Stimulated activated CD8-positive, alpha-beta memory T cell treated with anti-CD3 and anti-CD28 coated beads, Interleukin-4, amount 100 ng/mL, for 24 hours (primary cell): ENCODE data around the gene FNDC3A.

ENCODE experiments used
- DNase-seq: peaks from one replicate; pipeline ENCODE4 v3.0.0-alpha.2; 2020; ENCODE audit warnings: low read depth

The FNDC3A gene

DNA sequence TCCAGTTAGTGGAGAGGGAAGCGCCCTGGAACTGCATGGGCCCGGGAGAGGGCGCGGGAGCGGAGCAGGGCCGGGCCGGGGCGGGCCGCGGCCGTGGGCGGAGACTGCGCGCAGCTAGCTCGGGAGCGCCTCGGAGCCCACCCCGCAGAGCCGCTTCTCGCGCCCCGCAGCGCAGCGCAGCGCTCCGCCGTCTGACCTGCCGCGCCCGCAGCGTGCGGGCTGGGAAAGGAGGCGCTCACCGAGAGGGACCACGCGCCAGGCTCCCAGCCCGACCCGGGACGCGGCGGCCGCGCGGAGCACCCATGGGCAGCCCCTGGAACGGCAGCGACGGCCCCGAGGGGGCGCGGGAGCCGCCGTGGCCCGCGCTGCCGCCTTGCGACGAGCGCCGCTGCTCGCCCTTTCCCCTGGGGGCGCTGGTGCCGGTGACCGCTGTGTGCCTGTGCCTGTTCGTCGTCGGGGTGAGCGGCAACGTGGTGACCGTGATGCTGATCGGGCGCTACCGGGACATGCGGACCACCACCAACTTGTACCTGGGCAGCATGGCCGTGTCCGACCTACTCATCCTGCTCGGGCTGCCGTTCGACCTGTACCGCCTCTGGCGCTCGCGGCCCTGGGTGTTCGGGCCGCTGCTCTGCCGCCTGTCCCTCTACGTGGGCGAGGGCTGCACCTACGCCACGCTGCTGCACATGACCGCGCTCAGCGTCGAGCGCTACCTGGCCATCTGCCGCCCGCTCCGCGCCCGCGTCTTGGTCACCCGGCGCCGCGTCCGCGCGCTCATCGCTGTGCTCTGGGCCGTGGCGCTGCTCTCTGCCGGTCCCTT is 244.5 kb downstream of the FNDC3A start, which contains the start of gene MLNR:
Gene MLNR (plus strand): TSS at position 303 of the 820 bp plus-strand sequence. CDS start 0 bp downstream, at position 303.
- no peak for DNase-seq

DNA sequence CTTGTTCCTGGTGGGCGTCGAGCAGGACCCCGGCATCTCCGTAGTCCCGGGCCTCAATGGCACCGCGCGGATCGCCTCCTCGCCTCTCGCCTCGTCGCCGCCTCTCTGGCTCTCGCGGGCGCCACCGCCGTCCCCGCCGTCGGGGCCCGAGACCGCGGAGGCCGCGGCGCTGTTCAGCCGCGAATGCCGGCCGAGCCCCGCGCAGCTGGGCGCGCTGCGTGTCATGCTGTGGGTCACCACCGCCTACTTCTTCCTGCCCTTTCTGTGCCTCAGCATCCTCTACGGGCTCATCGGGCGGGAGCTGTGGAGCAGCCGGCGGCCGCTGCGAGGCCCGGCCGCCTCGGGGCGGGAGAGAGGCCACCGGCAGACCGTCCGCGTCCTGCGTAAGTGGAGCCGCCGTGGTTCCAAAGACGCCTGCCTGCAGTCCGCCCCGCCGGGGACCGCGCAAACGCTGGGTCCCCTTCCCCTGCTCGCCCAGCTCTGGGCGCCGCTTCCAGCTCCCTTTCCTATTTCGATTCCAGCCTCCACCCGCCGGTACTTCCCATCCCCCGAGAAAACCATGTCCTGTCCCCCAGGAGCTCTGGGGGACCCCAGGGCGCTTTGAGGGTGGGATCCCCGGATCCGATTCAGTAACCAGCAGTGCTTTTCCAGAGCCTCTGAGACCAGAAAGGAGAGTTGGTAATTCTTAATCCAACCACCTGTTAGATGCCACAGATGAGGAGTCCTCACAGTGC is 245.3 kb downstream of the FNDC3A start:
- DNase-seq = no peak

DNA sequence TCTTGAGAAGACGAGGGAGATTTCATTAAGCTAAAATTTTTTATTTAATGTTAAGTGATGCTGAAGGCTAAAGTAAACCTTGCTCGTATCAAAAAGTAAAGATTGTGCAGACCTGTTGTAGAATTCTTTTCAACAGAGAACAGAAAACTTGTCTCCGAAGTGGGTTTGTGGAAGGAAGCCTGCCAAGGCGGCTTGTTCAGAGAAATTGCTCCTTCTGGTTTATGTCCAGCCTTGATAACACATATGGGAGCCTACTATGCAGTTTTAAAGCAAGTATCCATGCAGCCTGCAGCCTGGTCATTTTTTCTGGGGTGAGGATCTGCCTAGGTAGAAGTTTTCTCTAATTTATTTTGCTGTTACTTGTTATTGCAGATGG is 245.9 kb downstream of the FNDC3A start:
- DNase-seq = no peak

DNA sequence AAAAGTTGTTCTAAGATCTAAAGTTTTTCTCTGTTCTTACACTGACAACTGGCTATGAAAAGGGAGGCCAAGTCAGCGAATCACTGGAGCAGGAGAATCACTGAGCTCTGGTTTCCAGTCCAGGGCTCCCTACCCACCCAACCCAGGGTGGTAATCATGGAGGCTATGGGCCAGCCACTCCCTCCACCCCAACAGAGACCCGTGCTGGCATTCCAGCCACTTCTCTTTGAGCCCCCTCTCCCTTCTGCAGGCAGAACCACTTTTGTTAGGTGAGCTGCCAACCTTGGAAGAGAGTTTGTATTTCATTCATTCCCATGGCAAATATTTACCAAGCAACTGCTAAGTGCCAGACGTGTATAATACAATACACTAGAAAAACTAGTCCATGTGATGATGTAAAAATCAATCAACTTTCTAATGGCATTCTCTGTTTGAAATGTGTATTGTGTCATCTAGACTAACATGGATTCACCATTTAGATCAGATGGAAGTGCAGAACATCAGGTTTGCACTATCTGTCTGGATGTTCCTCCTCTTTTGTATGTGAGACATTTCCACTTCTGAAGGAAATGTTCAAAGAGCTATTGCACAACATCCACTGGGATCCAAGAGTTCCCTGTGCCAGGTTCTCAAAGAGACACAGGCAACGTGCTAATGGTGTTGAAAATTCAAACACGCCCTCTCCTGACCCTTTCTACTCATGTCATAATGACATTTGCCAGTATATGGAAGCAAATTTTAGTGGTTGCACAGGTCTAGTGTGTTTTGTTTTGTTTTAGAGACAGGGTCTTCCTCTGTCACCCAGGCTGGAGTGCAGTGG is 249.7 kb downstream of the FNDC3A start:
- DNase-seq = no peak

DNA sequence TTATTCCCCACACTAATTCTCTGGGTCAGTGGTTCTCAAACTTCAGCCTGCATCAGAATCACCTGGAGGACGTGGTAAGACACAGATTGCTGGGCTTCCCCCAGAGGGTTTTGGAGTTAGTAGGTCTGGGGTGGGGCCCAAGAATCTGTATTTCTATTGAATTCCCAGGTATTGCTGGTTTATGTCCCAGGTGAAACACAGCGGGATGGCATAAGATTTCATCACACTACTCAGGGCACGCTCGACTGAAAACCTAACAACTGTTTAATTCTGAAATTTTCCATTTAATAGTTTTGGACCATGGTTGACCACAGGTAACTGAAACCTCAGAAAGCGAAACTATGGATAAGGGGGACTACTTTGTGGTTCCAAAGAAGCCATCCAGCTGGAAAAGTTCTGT is 250.9 kb downstream of the FNDC3A start:
- no peak for DNase-seq

DNA sequence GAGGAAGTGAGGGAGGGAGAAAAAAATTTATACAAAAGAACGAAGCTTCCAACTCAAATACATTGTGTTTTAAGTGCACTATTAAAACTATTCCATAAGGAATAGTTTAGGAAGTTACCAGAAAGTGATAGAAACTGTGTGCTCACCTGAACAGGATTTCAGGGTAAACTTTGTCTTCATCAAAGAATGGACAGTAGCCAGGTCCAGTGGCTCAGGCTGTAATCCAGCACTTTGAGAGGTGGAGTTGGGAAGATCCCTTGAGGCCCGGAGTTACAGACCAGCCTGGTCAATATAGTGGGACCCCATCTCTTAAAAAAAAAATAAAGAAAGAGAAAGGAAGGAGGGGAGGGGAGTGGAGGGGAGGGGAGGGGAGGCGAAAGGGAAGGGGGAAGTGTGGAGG is 259.0 kb downstream of the FNDC3A start:
- no peak for DNase-seq

DNA sequence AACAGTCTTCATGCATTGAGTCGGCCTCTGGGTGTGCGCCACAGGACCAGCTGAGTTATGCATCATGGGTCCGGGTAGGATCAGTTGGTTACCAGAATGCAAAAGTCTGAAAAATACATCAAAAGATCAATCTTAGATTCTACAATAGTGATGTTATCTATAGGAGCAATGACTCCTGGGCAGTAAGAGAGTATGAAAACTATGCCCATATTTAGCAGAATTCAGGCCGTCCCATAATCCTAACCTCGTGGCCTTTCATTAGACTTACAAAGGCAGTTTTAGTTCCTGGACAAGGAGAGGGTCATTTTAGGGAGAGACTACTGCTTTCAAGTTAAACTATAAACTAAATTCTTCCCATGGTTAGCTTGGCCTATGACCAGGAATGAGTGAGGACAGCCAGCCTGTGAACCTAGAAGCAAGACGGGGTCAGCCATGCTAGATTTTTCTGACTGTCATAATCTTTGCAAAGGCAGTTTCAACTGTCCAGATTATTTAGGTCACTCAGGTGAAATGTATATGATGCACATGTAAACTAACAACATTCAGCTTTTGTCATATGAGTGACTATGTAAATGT is 260.2 kb downstream of the FNDC3A start:
- DNase-seq = no peak

DNA sequence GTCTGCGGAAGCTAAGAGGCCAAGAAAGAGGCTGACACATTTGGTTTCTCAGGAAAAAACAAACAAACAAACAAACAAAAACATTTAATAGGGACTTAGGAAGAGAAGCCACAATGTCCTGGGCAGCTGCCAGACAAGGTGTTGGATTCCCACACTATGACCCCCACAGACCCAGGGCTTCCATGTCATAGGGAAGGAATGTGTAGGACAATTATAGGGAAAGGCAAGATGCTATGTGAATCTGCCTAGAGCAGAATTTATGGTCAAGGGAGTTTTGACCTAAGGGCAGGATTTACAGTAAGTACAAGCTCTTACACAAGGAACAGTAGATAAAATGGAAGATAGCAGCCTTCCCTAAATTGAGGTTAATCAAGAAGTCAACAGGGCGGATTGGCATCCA is 262.9 kb downstream of the FNDC3A start:
- DNase-seq = no peak

DNA sequence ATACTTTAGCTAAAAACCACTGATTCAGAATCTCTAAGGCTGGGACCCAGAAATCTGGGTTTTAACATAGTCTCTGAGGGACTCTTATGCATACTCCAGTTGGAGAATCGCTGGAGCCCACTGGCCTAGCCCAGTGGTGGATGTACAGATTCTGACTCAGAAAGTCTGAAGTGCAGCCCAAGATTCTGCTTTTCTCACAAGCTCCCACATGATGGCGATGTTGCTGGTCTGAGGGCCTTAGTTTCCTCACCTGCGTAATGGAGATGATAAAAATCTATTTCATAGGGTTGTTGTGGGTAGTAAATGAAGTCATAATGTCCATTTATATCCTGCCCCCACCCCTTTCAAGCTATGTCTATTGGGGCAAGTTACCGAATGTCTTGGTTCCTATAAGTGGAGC is 264.3 kb downstream of the FNDC3A start:
- no peak for DNase-seq

DNA sequence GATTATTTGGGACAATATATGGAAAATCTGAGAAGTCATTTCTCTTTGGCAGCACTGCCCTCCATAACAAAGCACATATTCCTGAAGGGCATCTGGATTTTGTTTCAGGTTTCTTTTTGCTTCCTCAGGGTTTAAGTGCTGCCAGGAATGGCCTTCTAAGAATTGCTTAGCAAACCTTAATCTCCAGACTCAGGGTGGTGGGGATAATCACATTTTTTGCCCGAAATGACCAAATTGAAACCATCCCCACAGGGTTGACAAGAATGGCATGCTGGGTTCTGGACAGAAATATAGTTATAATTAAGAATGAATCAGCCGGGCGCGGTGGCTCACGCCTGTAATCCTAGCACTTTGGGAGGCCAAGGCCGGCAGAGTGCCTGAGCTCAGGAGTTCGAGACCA is 265.6 kb downstream of the FNDC3A start:
- no peak for DNase-seq

DNA sequence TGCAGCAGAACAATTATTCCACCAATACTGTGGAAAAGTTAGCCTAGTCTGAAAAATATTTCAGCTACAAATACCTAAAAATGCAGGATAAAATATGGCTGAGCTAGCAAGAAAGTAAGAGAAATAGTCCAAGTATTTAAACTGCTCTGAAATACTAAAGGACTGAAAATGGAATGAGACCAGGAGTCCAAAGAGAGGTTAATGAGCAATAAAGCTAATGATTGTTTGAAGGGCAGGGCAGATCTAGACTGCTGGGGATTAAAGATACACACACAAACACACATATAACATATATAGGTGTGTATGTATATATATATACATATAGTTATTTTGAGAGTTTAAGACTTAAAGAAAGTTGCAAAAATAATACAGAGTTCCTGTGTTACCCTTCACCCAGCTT is 269.4 kb downstream of the FNDC3A start:
- DNase-seq = no peak

DNA sequence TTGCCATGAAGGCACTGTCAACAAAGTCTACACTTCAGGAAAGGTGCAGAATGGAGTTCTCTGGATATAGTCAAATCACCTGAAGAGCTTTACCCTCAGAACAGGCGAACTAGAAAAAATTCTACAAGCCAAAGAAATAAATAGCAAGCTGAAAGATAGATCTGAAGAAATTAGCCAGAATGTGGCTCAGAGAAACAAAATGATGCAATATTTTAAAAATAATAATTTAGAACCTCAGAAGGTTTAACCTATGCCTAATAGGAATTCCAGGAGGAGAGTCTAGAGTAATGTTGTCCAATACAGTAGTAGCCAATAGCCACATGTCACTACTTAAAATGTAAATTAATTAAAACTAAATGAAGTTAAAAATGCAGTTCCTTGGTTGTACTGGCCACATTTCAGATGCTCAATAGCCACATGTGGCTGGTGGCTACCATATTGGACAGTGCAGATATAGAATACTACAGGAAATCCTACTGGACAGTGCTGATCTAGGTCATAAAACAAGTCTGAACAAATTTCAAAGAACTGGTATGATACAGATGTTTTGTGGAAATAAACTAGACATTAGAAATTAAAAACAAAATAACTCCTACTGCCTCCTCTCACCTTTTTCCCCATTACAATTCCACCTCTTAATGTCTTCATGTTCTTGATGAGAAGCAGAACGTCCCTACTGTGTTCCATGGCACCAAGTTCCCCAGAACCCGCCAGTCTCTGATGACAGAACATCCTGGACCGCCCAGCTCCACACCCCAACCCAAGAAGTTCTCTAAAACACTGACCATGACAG is 271.3 kb downstream of the FNDC3A start:
- no peak for DNase-seq

DNA sequence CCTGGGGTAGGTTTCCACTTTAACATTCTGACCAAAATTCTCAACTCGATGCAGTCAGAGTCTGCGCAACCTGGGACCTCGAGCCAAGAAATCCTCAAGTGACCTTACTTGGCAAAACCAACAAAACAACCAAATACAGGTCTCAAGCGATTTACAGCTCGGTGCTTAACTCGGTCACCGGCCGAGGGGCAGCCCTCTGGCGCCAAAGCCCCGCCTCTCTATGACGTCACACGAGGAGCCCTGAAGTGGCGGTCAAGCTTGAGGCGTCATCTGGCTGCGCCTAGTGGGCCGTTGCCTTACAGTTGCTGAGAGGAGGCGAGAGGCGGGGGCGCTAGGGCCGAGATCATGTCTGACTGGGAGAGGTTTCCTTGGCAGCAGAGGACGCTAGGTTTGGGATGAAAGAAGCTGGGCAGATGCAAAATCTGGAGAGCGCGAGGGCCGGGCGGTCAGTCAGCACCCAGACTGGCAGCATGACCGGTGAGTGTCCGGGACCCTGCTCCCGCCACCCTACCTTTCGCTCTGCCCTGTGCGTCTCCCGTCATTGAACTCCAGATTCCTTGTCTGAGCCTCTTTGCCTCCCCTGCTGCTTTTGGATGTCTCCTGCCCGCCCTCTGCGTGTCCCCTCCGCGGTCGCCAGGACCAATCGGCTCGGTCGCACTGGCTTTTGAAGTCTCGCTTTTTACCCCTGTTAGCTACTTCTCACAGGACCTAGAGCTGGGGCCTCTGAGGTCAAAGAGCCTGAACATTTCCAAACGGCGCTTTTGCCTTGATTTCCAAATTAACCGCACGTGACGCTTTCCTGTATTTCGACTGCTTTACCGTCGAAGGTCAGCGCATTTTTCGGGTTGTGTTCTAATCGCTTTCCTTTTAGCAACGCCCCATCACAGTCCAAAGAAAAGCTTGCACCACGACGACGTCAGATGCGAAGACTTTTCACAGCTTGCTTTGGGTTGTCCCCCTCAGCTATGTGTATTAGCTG is 272.2 kb downstream of the FNDC3A start, which contains the start of gene CDADC1:
Gene CDADC1 (plus strand): TSS at position 283 of the 979 bp plus-strand sequence. CDS start 113 bp downstream, at position 396.
- DNase-seq = peak; percentile 94

DNA sequence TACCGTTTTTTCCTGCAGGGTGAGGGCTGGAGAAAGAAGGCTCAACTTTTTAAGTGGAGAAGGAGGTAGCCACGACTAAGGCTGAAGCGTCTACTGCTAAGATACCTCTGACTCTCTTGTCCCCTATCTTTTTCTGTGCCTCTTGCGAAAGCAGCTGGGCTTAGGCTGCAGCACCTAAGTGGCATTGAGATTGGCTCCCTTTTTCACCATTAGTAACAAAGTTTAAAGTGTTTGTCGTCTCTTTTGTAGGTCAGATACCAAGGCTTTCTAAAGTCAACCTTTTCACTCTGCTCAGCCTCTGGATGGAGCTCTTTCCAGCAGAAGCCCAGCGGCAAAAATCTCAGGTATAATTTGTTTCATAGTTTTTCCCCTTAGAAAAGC is 272.9 kb downstream of the FNDC3A start:
- no peak for DNase-seq

DNA sequence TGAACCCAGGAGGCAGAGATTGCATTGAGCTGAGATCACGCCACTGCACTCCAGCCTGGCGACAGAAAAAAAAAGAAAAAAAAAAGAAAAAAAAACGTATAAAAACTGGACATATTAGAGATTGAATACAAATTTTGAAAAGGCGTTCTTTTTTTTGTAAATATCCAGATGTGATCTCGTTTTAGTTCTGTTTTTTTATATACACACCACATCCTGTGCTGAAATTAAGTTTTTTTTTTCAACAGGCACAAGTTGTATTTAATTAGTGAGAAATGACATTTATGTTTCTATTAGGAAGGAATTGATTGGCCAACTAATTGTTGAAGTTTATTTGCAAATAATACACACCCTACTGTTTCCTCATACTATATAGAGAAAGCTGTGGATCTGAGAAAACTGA is 275.6 kb downstream of the FNDC3A start:
- no peak for DNase-seq

DNA sequence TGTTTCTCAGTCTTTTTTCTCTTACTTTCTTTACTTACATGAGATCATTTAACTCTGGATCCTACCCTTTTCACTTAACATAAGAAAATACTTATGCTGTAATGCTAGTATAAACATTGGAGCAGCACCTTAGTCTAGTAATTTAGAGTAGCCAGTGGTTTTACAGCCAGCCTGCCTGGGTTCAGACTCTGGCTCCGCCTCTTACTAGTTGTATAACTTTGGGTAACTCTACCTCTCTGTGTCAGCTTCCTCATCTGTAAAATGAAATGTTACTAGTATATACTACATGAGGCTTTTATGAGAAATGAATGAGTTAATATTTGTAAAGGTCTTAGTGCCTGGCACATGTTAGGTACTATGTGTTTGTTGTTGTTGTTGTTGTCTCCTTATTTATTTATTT is 277.6 kb downstream of the FNDC3A start:
- no peak for DNase-seq

DNA sequence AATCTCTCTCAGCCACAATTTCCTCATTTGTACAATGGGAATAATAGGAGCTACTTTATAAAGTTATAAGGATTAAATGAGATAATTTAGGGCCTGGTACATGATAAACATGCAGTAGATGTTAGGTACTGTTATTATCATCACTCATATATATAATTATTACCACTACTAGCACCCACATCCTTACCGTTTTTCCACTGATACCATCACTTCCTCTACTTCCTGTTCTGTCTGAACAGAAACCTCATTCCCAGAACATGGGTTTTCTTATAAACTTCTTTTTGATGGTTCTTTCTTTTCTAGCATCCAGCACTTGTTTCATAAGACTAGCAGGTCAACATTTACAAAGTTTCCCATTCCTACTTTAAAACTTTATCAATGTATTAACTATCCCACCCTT is 278.3 kb downstream of the FNDC3A start:
- no peak for DNase-seq

DNA sequence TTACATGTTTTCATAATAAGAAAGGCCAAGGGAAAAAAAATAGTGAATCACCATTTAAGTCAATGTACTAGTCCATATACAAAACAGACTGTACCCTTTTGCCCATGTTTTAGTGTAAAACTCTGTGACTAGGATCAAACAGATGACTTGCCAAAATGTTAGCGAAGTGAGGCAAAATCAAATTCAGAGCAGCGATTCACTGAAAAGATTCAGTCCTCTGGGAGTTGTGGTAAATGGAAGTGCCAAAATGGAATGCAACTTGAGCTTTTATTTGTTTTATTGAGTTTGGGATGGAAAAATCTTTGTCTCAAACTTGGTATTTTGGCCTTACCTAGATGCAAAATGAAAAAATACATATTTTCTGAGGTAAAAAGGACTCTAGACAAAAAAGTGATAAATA is 281.1 kb downstream of the FNDC3A start:
- DNase-seq = no peak

DNA sequence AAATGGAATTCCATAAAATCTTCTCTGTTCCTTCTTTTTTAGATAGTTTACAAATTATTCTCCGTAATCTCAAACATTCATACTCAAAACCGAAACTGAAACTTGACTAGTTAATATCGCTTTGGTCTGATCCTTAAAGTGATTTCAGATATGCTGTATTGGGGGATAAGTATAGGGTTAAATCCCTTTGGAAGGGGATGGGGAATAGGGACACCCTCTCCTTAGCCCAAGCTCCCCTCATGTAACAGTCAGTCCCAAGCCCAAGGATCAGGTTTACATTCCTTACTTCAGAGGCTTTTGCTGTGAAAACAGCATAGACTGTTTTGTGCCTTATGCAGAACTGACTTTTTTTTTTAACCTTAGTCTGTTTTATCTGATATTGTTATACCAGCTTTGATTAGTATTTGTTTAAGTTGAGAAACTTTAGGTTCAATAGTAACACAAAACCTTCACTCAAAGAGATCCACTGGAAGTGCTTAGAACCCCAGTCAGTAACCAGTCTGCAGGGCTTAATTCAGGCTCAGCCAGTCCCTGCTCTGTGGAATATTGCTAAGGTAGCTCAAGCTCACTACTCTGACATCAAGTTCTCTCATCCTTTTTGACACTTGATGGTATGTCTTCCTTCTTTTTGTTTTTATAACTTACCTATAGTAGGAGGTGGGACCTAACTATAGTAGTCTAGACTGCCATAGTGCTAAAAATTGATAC is 282.5 kb downstream of the FNDC3A start:
- DNase-seq = no peak
